GM18870 (cell line): ENCODE measurements around the gene ATP6V0E2.

Experiments
- ATAC-seq: cut with Tn5 transposase; IDR thresholded peaks from one replicate; pipeline ENCODE4 v1.9.1; 2021; ENCODE audit warnings: moderate library complexity; ENCODE audit not compliant: unreplicated experiment

ATP6V0E2 gene

GRCh38 chr7:149860821-149861727 is 12.7 kb upstream of the ATP6V0E2 start:
- ATAC-seq, result no peak

GRCh38 chr7:149861728-149862045 is 12.1 kb upstream of the ATP6V0E2 start:
- ATAC-seq, result no peak

- no peak for ATAC-seq
Observed at GRCh38 chr7:149862156-149862555, 11.6 kb upstream of the ATP6V0E2 start.

- no peak for ATAC-seq
Observed at GRCh38 chr7:149863500-149863899, 10.3 kb upstream of the ATP6V0E2 start.

GRCh38 chr7:149864023-149864422 is 9.7 kb upstream of the ATP6V0E2 start:
- no peak for ATAC-seq

- ATAC-seq, result no peak
Observed at GRCh38 chr7:149864751-149865150, 9.0 kb upstream of the ATP6V0E2 start.

GRCh38 chr7:149865437-149865836 is 8.3 kb upstream of the ATP6V0E2 start:
- no peak for ATAC-seq

- ATAC-seq, result no peak
Observed at GRCh38 chr7:149866139-149866778, 7.5 kb upstream of the ATP6V0E2 start.

GRCh38 chr7:149866779-149867447 is 6.9 kb upstream of the ATP6V0E2 start:
- no peak for ATAC-seq

- ATAC-seq, result no peak
Observed at GRCh38 chr7:149867762-149868622, 5.8 kb upstream of the ATP6V0E2 start.

- ATAC-seq, result no peak
Observed at GRCh38 chr7:149868623-149869290, 5.0 kb upstream of the ATP6V0E2 start.

- no peak for ATAC-seq
Observed at GRCh38 chr7:149869291-149869650, 4.5 kb upstream of the ATP6V0E2 start.

- no peak for ATAC-seq
Observed at GRCh38 chr7:149869867-149870266, 3.9 kb upstream of the ATP6V0E2 start.

GRCh38 chr7:149870274-149870673 is 3.5 kb upstream of the ATP6V0E2 start:
- ATAC-seq, result no peak

GRCh38 chr7:149870701-149871483 is 2.9 kb upstream of the ATP6V0E2 start:
- no peak for ATAC-seq

GRCh38 chr7:149871576-149871975 is 2.2 kb upstream of the ATP6V0E2 start:
- ATAC-seq, result no peak

GRCh38 chr7:149872419-149873073 is 1.2 kb upstream of the ATP6V0E2 start:
- ATAC-seq, result no peak

GRCh38 chr7:149873970-149874643 is 338 bp downstream of the ATP6V0E2 start:
- peak; percentile 35 for ATAC-seq

GRCh38 chr7:149874644-149875028 is 867 bp downstream of the ATP6V0E2 start:
- no peak for ATAC-seq
